K562 (cell line): ENCODE measurements around the gene AKAP14. TPM values are rescaled to one million over a fixed set of nuclear protein-coding genes. Genes with fewer than 3 reads are reported as not detected.
A peak's percentile ranks its signal among the peaks of the same experiment; 100 is the strongest.

Experiments
- ARHGAP35 ChIP-seq: fragments of 450-650 bp; IDR thresholded peaks from 2 replicates; pipeline ENCODE4 v1.6.1; 2018; ENCODE audit not compliant: partially characterized antibody
- ATF2 ChIP-seq: sonication (generic); formaldehyde crosslinking; IDR thresholded peaks from 2 replicates; pipeline ENCODE4 v1.8.1; 2022; ENCODE audit warnings: missing genetic modification reagents
- CBX5 ChIP-seq: IDR thresholded peaks from 2 replicates; pipeline ENCODE4 v1.6.1; 2014; ENCODE audit warnings: low read depth, borderline replicate concordance
- CREB3 ChIP-seq: fragments of 450-650 bp; conservative IDR thresholded peaks from 2 replicates; pipeline ENCODE4 v1.6.1; 2016; ENCODE audit warnings: missing genetic modification characterization, low read depth, mild to moderate bottlenecking, missing compliant biosample characterization, moderate library complexity
- DEAF1 ChIP-seq: fragments of 450-650 bp; formaldehyde crosslinking; IDR thresholded peaks from 2 replicates; pipeline ENCODE4 v1.4.0; 2020; ENCODE audit warnings: mild to moderate bottlenecking, moderate library complexity
- EWSR1 ChIP-seq: fragments of 450-650 bp; IDR thresholded peaks from 2 replicates; pipeline ENCODE4 v1.6.1; 2018; ENCODE audit warnings: borderline replicate concordance, mild to moderate bottlenecking, low read depth, moderate library complexity; ENCODE audit not compliant: partially characterized antibody
- HINFP ChIP-seq: fragments of 450-650 bp; conservative IDR thresholded peaks from 2 replicates; pipeline ENCODE4 v1.6.1; 2016; ENCODE audit warnings: missing genetic modification characterization, low read depth, mild to moderate bottlenecking, control low read depth, missing compliant biosample characterization
- KLF1 ChIP-seq: fragments of 450-650 bp; IDR thresholded peaks from 2 replicates; pipeline ENCODE4 v1.6.1; 2016; ENCODE audit warnings: missing genetic modification characterization, missing compliant biosample characterization
- KLF16 ChIP-seq: IDR thresholded peaks from 2 replicates; pipeline ENCODE4 v1.6.1; 2016; ENCODE audit warnings: antibody characterized with exemption
- PHB2 ChIP-seq: fragments of 450-650 bp; IDR thresholded peaks from 2 replicates; pipeline ENCODE4 v1.6.1; 2017; ENCODE audit warnings: low read depth
- PHF21A ChIP-seq: fragments of 450-650 bp; IDR thresholded peaks from 2 replicates; pipeline ENCODE4 v1.6.1; 2017; ENCODE audit warnings: low read depth, borderline replicate concordance
- PHTF2 ChIP-seq: fragments of 250-450 bp; sonication (Bioruptor Pico); IDR thresholded peaks from 2 replicates; pipeline ENCODE4 v1.5.0; 2021; ENCODE audit warnings: mild to moderate bottlenecking
- PRDM10 ChIP-seq: fragments of 450-650 bp; IDR thresholded peaks from 2 replicates; pipeline ENCODE4 v1.6.1; 2018; ENCODE audit not compliant: partially characterized antibody
- RBM14 ChIP-seq: fragments of 200-400 bp; formaldehyde crosslinking; IDR thresholded peaks from 2 replicates; pipeline ENCODE4 v1.6.1; 2018; ENCODE audit warnings: low read depth, mild to moderate bottlenecking, low read length, moderate library complexity, borderline replicate concordance; ENCODE audit not compliant: insufficient read depth
- RCOR1 ChIP-seq, 2 experiments: IDR thresholded peaks; 2 replicates each; pipeline ENCODE4 v1.6.1; 2012; ENCODE audit warnings: low read depth in 2 of 2, low read length in 2 of 2, borderline replicate concordance in 1 of 2, improper control_type of control experiment in 1 of 2
- ZFP30 ChIP-seq: fragments of 250-450 bp; sonication (Bioruptor Pico); IDR thresholded peaks from 2 replicates; pipeline ENCODE4 v1.8.0; 2022; ENCODE audit warnings: moderate library complexity, mild to moderate bottlenecking, inconsistent platforms, borderline replicate concordance
- ZFPM2 ChIP-seq: fragments of 250-450 bp; sonication (Bioruptor Pico); IDR thresholded peaks from 2 replicates; pipeline ENCODE4 v1.5.1; 2022; ENCODE audit warnings: mild to moderate bottlenecking
- polyA plus RNA-seq, 8 experiments: library from polyadenylated mRNA; depleted of rRNA in 4 of 8; stranded (reverse) in 5 of 8; unstranded in 3 of 8; fragments of >200 nt; fragmentation: Nextera tagmentation in 2 of 8; fragmentation: Illumina TruSeq in 1 of 8; extraction: Ambion mirVana in 2 of 8; extraction: Trizol in 1 of 8; gene quantifications; 2 replicates each; pipeline versions ENCODE4 v1.2.1 to v1.2.3, GENCODE V29; 2011 to 2014; ENCODE audit warnings: inconsistent platforms in 1 of 8, missing spikeins in 1 of 8
- total RNA-seq, 7 experiments: library from RNA; depleted of rRNA in 6 of 7; stranded (reverse); fragments of >200 nt in 6 of 7; fragmentation: Illumina TruSeq in 2 of 7; extraction: Trizol in 2 of 7; gene quantifications; 2 replicates each; pipeline versions ENCODE4 v1.2.1 to v1.2.3, GENCODE V29; 2011 to 2021; ENCODE audit warnings: low replicate concordance in 1 of 7

The AKAP14 gene
- total and polyA plus RNA-seq, 9 of the 15 experiments (the other 6 are each of a cell fraction or from before 2014, with no cell fraction given), result not detected

GRCh38 chrX:119852382-119853353 lies 43.0 kb upstream of the AKAP14 start, which contains the start of gene UPF3B (continued):
- TF ChIP-seq PHF21A, result no peak
- no peak for TF ChIP-seq EWSR1
- no peak for TF ChIP-seq CBX5
- TF ChIP-seq PHB2, result no peak
- TF ChIP-seq PHTF2, result no peak
- no peak for TF ChIP-seq KLF1
- TF ChIP-seq HINFP (tag), result no peak
- TF ChIP-seq ZFP30, result no peak
- no peak for TF ChIP-seq ZFPM2 (CRISPR knock-in tag)
- no peak for TF ChIP-seq DEAF1 (CRISPR knock-in tag)
- TF ChIP-seq CREB3 (tag), result no peak
- peak; percentile 73 for TF ChIP-seq PRDM10
- TF ChIP-seq ARHGAP35, result peak; percentile 91
- no peak for TF ChIP-seq RCOR1 (IDR thresholded peaks at IDR 0.05; ENCODE audit: borderline replicate concordance in 1 of 2, low read depth in 2 of 2, low read length in 2 of 2)
- TF ChIP-seq RBM14, result no peak
- TF ChIP-seq KLF16, result no peak
- TF ChIP-seq ATF2 (CRISPR knock-in tag), result no peak
